Astrocyte (in vitro differentiated cells and primary cell): ENCODE measurements around the gene TKTL1. TPM values are rescaled to one million over a fixed set of nuclear protein-coding genes. Genes with fewer than 3 reads are reported as not detected.

ENCODE experiments used
- DNase-seq: peaks from one replicate; pipeline ENCODE4 v3.0.0-alpha.2; 2010; ENCODE audit warnings: low read depth
- FAIRE-seq: peaks from 2 replicates; lab custom pipeline; 2011; peaks lifted over from hg19 to GRCh38; lab: Jason Lieb, UNC
- H2AFZ ChIP-seq: 2 replicates; pipeline ENCODE4 v1.6.0; 2012; ENCODE audit warnings: low read depth, low read length, inconsistent platforms
- H3K27ac ChIP-seq: 2 replicates; pipeline ENCODE4 v1.5.1; 2011; ENCODE audit warnings: low read depth, low read length, inconsistent platforms
- H3K27me3 ChIP-seq: 2 replicates; pipeline ENCODE4 v1.6.0; 2011; ENCODE audit warnings: low read length, inconsistent platforms; ENCODE audit not compliant: insufficient read depth
- H3K36me3 ChIP-seq: 2 replicates; pipeline ENCODE4 v1.5.1; 2011; ENCODE audit warnings: low read length, inconsistent platforms; ENCODE audit not compliant: insufficient read depth
- H3K4me1 ChIP-seq: 2 replicates; pipeline ENCODE4 v1.5.1; 2011; ENCODE audit warnings: low read length, inconsistent platforms; ENCODE audit not compliant: insufficient read depth
- H3K4me2 ChIP-seq: 2 replicates; pipeline ENCODE4 v1.6.0; 2012; ENCODE audit warnings: low read length, inconsistent platforms
- H3K4me3 ChIP-seq: 2 replicates; pipeline ENCODE4 v1.5.1; 2011; ENCODE audit warnings: low read depth, mild to moderate bottlenecking, low read length, inconsistent platforms; ENCODE audit not compliant: insufficient read depth
- H3K79me2 ChIP-seq: 2 replicates; pipeline ENCODE4 v1.6.0; 2012; ENCODE audit warnings: mild to moderate bottlenecking, low read length, inconsistent platforms; ENCODE audit not compliant: insufficient read depth
- H3K9ac ChIP-seq: 2 replicates; pipeline ENCODE4 v1.6.0; 2012; ENCODE audit warnings: mild to moderate bottlenecking, low read length, inconsistent platforms
- H3K9me3 ChIP-seq: 2 replicates; pipeline ENCODE4 v1.5.1; 2012; ENCODE audit warnings: low read depth, mild to moderate bottlenecking, low read length, inconsistent platforms; ENCODE audit not compliant: insufficient read depth
- H4K20me1 ChIP-seq: 2 replicates; pipeline ENCODE4 v1.6.0; 2012; ENCODE audit warnings: low read length, inconsistent platforms; ENCODE audit not compliant: insufficient read depth
- H3K27ac Mint-ChIP-seq: one replicate; pipeline ENCODE4 v1.8.0; 2021; ENCODE audit warnings: mild to moderate bottlenecking, mixed read lengths; ENCODE audit not compliant: unreplicated experiment
- H3K27me3 Mint-ChIP-seq: one replicate; pipeline ENCODE4 v1.8.0; 2021; ENCODE audit warnings: low read depth, mixed read lengths; ENCODE audit not compliant: unreplicated experiment
- H3K36me3 Mint-ChIP-seq: one replicate; pipeline ENCODE4 v1.8.0; 2021; ENCODE audit warnings: low read depth, mixed read lengths; ENCODE audit not compliant: unreplicated experiment
- H3K4me1 Mint-ChIP-seq: one replicate; pipeline ENCODE4 v1.8.0; 2021; ENCODE audit warnings: low read depth, mixed read lengths; ENCODE audit not compliant: unreplicated experiment
- H3K4me3 Mint-ChIP-seq: one replicate; pipeline ENCODE4 v1.8.0; 2021; ENCODE audit warnings: mild to moderate bottlenecking, moderate library complexity, mixed read lengths; ENCODE audit not compliant: unreplicated experiment
- H3K9me3 Mint-ChIP-seq: one replicate; pipeline ENCODE4 v1.8.0; 2021; ENCODE audit warnings: mild to moderate bottlenecking, mixed read lengths; ENCODE audit not compliant: unreplicated experiment
- CTCF ChIP-seq: IDR thresholded peaks from 2 replicates; pipeline ENCODE4 v1.5.1; 2011; ENCODE audit warnings: low read depth, mild to moderate bottlenecking, inconsistent platforms, low read length, moderate library complexity; ENCODE audit not compliant: insufficient read depth
- EZH2 ChIP-seq: IDR thresholded peaks from 2 replicates; pipeline ENCODE4 v1.6.1; 2012; ENCODE audit warnings: mild to moderate bottlenecking, low read length, inconsistent platforms; ENCODE audit not compliant: insufficient read depth
- total RNA-seq: library from RNA; stranded (reverse); gene quantifications from 2 replicates; pipeline ENCODE4 v1.2.1, GENCODE V29; 2021

The TKTL1 gene
- total RNA-seq, 1 donor from 2014 or later = not detected

- Histone ChIP-seq H3K4me1 (peaks cover 21% of the 10 kb centered on the region), H3K4me2 (peak overlapping the region; percentile 90), H2AFZ (no peak overlapping the region), H3K9ac (peak overlapping the region; percentile 95), H3K9me3 (no peaks in the 10 kb centered on the region), H3K27me3 (no peaks in the 10 kb centered on the region), H3K27ac (peak overlapping the region; percentile 97), H4K20me1 (peaks cover 75% of the 10 kb centered on the region), H3K36me3 (peaks cover 20% of the 10 kb centered on the region), H3K4me3 (peak overlapping the region; percentile 68), H3K79me2 (peaks cover 93% of the 10 kb centered on the region)
- Mint-ChIP-seq H3K9me3 (no peaks in the 10 kb centered on the region), H3K36me3 (peaks cover 6% of the 10 kb centered on the region), H3K27ac (peak overlapping the region; percentile 91), H3K27me3 (no peaks in the 10 kb centered on the region), H3K4me3 (peak overlapping the region; percentile 81), H3K4me1 (peaks cover 2% of the 10 kb centered on the region)
- DNase-seq (no peak), FAIRE-seq (no peak)
- TF ChIP-seq EZH2 (no peak), CTCF (no peak)
Measured at GRCh38 chrX:154367474-154368308, 72.1 kb downstream of the TKTL1 start.

GRCh38 chrX:154368630-154369448 is 73.2 kb downstream of the TKTL1 start:
- H3K27me3 ChIP-seq = no peaks in the 10 kb centered on the region
- H3K9ac ChIP-seq = peak overlapping the region; percentile 95
- Mint-ChIP-seq H3K4me3 (peak overlapping the region; percentile 81), H3K27ac (peak overlapping the region; percentile 91), H3K27me3 (no peaks in the 10 kb centered on the region), H3K36me3 (peaks cover 6% of the 10 kb centered on the region), H3K9me3 (no peaks in the 10 kb centered on the region), H3K4me1 (no peaks in the 10 kb centered on the region)
- H4K20me1 ChIP-seq = peaks cover 68% of the 10 kb centered on the region
- no peak overlapping the region for H2AFZ ChIP-seq
- peak overlapping the region; percentile 97 for H3K27ac ChIP-seq
- H3K4me3 ChIP-seq = peak overlapping the region; percentile 68
- peak; percentile 81 for FAIRE-seq
- peaks cover 21% of the 10 kb centered on the region for H3K4me1 ChIP-seq
- peaks cover 95% of the 10 kb centered on the region for H3K79me2 ChIP-seq
- H3K36me3 ChIP-seq = peaks cover 14% of the 10 kb centered on the region
- TF ChIP-seq EZH2 (no peak), CTCF (no peak)
- H3K9me3 ChIP-seq = no peaks in the 10 kb centered on the region
- H3K4me2 ChIP-seq = peak overlapping the region; percentile 90
- DNase-seq = peak; percentile 81
